HEK293 (cell line): ENCODE data around the gene HK3.

Source experiments
- CTCF ChIA-PET: fragments of 350-600 bp; formaldehyde crosslinking; extraction: SDS; loops from one replicate; lab custom pipeline; 2021; ENCODE audit warnings: antibody characterized with exemption; lab: Yijun Ruan, JAX
- POLR2A ChIA-PET: fragments of 300-600 bp; formaldehyde crosslinking; extraction: SDS; loops from one replicate; lab custom pipeline; 2020; ENCODE audit warnings: antibody characterized with exemption, inconsistent platforms; lab: Yijun Ruan, JAX
- H3K27ac ChIP-seq: fragments of 200-500 bp; sonication (Bioruptor generic); 2 replicates; pipeline ENCODE4 v1.5.1; 2014; ENCODE audit warnings: low read depth, low read length, control low read depth, inconsistent platforms; ENCODE audit errors: extremely low read depth
- H3K36me3 ChIP-seq, 2 experiments: fragments of 200-500 bp in 1 of 2; sonication (Bioruptor generic) in 1 of 2; 1 replicate in 1 of 2; 2 replicates in 1 of 2; pipeline ENCODE4 v1.5.1; 2014 to 2017; ENCODE audit warnings: inconsistent platforms in 2 of 2, low read length in 2 of 2; ENCODE audit not compliant: control insufficient read depth in 2 of 2, insufficient read depth in 1 of 2
- H3K4me1 ChIP-seq: fragments of 200-500 bp; sonication (Bioruptor generic); 2 replicates; pipeline ENCODE4 v1.5.1; 2014; ENCODE audit warnings: mild to moderate bottlenecking, low read length, inconsistent platforms; ENCODE audit not compliant: control insufficient read depth, insufficient read depth
- H3K4me3 ChIP-seq: 2 replicates; pipeline ENCODE4 v1.5.1; 2011; ENCODE audit warnings: low read depth, mild to moderate bottlenecking, control low read depth, low read length, moderate library complexity
- H3K9me3 ChIP-seq: fragments of 200-500 bp; sonication (Bioruptor generic); 2 replicates; pipeline ENCODE4 v1.5.1; 2014; ENCODE audit warnings: low read depth, low read length, inconsistent platforms; ENCODE audit not compliant: control insufficient read depth, insufficient read depth
- AEBP2 ChIP-seq: fragments of 450-650 bp; formaldehyde crosslinking; IDR thresholded peaks from 2 replicates; pipeline ENCODE4 v1.5.1; 2016; ENCODE audit warnings: missing biosample characterization, missing genetic modification characterization, borderline replicate concordance
- HIC1 ChIP-seq: fragments of 450-650 bp; formaldehyde crosslinking; IDR thresholded peaks from 2 replicates; pipeline ENCODE4 v1.5.1; 2016; ENCODE audit warnings: missing biosample characterization, missing genetic modification characterization
- REPIN1 ChIP-seq: fragments of 450-650 bp; formaldehyde crosslinking; IDR thresholded peaks from 2 replicates; pipeline ENCODE4 v1.5.1; 2017; ENCODE audit warnings: missing biosample characterization, missing genetic modification characterization, low read depth
- ZBTB7A ChIP-seq: fragments of 450-650 bp; formaldehyde crosslinking; IDR thresholded peaks from 2 replicates; pipeline ENCODE4 v1.5.1; 2016; ENCODE audit warnings: low read depth, missing biosample characterization, missing genetic modification characterization
- ZIC2 ChIP-seq: fragments of 450-650 bp; formaldehyde crosslinking; IDR thresholded peaks from 2 replicates; pipeline ENCODE4 v1.5.1; 2016; ENCODE audit warnings: missing biosample characterization, missing genetic modification characterization
- ZNF10 ChIP-seq: fragments of 450-650 bp; formaldehyde crosslinking; IDR thresholded peaks from 2 replicates; pipeline ENCODE4 v1.5.1; 2017; ENCODE audit warnings: missing biosample characterization, missing genetic modification characterization
- ZNF114 ChIP-seq: fragments of 450-650 bp; formaldehyde crosslinking; IDR thresholded peaks from 2 replicates; pipeline ENCODE4 v1.5.0; 2017; ENCODE audit warnings: missing biosample characterization, missing genetic modification characterization
- ZNF132 ChIP-seq: fragments of 450-650 bp; formaldehyde crosslinking; IDR thresholded peaks from 2 replicates; pipeline ENCODE4 v1.5.1; 2017; ENCODE audit warnings: missing biosample characterization, missing genetic modification characterization, borderline replicate concordance
- ZNF302 ChIP-seq: fragments of 450-650 bp; formaldehyde crosslinking; IDR thresholded peaks from 2 replicates; pipeline ENCODE4 v1.5.1; 2016; ENCODE audit warnings: missing biosample characterization, missing genetic modification characterization, low read depth
- ZNF341 ChIP-seq: fragments of 450-650 bp; formaldehyde crosslinking; IDR thresholded peaks from 2 replicates; pipeline ENCODE4; 2016; ENCODE audit warnings: low read depth, missing biosample characterization, missing genetic modification characterization
- ZNF362 ChIP-seq: fragments of 450-650 bp; formaldehyde crosslinking; IDR thresholded peaks from 2 replicates; pipeline ENCODE4 v1.5.1; 2016; ENCODE audit warnings: missing biosample characterization, missing genetic modification characterization
- ZNF394 ChIP-seq: fragments of 450-650 bp; formaldehyde crosslinking; IDR thresholded peaks from 2 replicates; pipeline ENCODE4 v1.5.1; 2016; ENCODE audit warnings: missing biosample characterization, missing genetic modification characterization, mild to moderate bottlenecking, moderate library complexity, borderline replicate concordance
- ZNF510 ChIP-seq: fragments of 450-650 bp; formaldehyde crosslinking; IDR thresholded peaks from 2 replicates; pipeline ENCODE4 v1.5.1; 2018; ENCODE audit warnings: mild to moderate bottlenecking, missing genetic modification characterization, missing biosample characterization; ENCODE audit not compliant: insufficient replicate concordance
- ZNF560 ChIP-seq: fragments of 450-650 bp; formaldehyde crosslinking; IDR thresholded peaks from 2 replicates; pipeline ENCODE4 v1.5.1; 2017; ENCODE audit warnings: missing biosample characterization, missing genetic modification characterization, borderline replicate concordance
- ZNF600 ChIP-seq: fragments of 450-650 bp; formaldehyde crosslinking; IDR thresholded peaks from 2 replicates; pipeline ENCODE4 v1.5.1; 2016; ENCODE audit warnings: missing biosample characterization, missing genetic modification characterization
- ZNF664 ChIP-seq: fragments of 450-650 bp; formaldehyde crosslinking; IDR thresholded peaks from 2 replicates; pipeline ENCODE4 v1.5.1; 2016; ENCODE audit warnings: missing biosample characterization, missing genetic modification characterization
- ZNF830 ChIP-seq: fragments of 450-650 bp; IDR thresholded peaks from 2 replicates; pipeline ENCODE4 v1.5.0; 2018; ENCODE audit warnings: missing biosample characterization, missing genetic modification characterization, low read depth, mild to moderate bottlenecking, moderate library complexity
- ZSCAN16 ChIP-seq: fragments of 450-650 bp; formaldehyde crosslinking; IDR thresholded peaks from 2 replicates; pipeline ENCODE4 v1.5.1; 2016; ENCODE audit warnings: missing biosample characterization, missing genetic modification characterization
- ZSCAN30 ChIP-seq: fragments of 450-650 bp; IDR thresholded peaks from 2 replicates; pipeline ENCODE4 v1.5.1; 2018; ENCODE audit warnings: missing biosample characterization, mild to moderate bottlenecking, missing genetic modification characterization, moderate library complexity
- TF ChIP-seq, protein P1 (sequence below): fragments of 450-650 bp; formaldehyde crosslinking; IDR thresholded peaks from 2 replicates; pipeline ENCODE4 v1.5.1; 2016; ENCODE audit warnings: missing biosample characterization, missing genetic modification characterization

Gene HK3

DNA sequence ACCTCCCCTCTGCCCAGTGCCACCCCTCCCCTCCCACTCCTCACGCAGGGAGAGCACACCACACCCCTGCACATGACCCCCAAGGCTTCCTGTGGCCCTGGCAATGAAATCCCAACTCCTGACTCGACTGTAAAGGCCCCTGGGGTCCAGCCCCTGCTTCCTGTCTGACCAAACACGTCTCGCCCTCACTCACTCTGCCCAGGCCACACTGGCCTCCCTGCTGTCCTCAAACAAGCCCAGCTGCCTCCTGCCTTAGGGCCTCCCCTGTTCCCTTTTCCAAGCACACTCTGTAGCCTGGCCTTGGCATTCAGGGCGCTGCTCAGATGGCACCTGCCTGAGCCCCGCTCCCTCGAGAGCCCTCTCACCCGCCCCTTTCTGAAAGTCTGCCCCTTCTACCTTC, 42.4 kb downstream of the HK3 start:
- H3K4me3 ChIP-seq: no peak overlapping the region
- no peak overlapping the region for H3K27ac ChIP-seq
- H3K36me3 ChIP-seq: no peaks in the 10 kb centered on the region
- no peaks in the 10 kb centered on the region for H3K9me3 ChIP-seq
- H3K4me1 ChIP-seq: no peaks in the 10 kb centered on the region
- ChIA-PET CTCF (no interaction called here), POLR2A (no interaction called here)
- no peak for TF ChIP-seq ZSCAN16 (tag by site-specific recombination)
- no peak for TF ChIP-seq ZNF664 (tag by site-specific recombination)
- no peak for TF ChIP-seq HIC1 (tag by site-specific recombination)
- no peak for TF ChIP-seq ZNF10 (tag by site-specific recombination)

GRCh38 chr5:176855598-176855997, 43.5 kb downstream of the HK3 start:
- CTCF ChIA-PET: interaction anchor here (0.7 kb wide), 1 partner anchor 186 kb away, joined by 3 read pairs; no protein-coding TSS in a partner anchor
- Histone ChIP-seq H3K4me1 (no peaks in the 10 kb centered on the region), H3K4me3 (no peak overlapping the region), H3K36me3 (no peaks in the 10 kb centered on the region), H3K9me3 (no peaks in the 10 kb centered on the region), H3K27ac (no peak overlapping the region)
- POLR2A ChIA-PET: no interaction called here
- TF ChIP-seq ZNF600 (no peak), ZNF394 (tag by site-specific recombination) (no peak), AEBP2 (tag by site-specific recombination) (no peak), REPIN1 (tag by site-specific recombination) (no peak), ZNF132 (no peak)

DNA sequence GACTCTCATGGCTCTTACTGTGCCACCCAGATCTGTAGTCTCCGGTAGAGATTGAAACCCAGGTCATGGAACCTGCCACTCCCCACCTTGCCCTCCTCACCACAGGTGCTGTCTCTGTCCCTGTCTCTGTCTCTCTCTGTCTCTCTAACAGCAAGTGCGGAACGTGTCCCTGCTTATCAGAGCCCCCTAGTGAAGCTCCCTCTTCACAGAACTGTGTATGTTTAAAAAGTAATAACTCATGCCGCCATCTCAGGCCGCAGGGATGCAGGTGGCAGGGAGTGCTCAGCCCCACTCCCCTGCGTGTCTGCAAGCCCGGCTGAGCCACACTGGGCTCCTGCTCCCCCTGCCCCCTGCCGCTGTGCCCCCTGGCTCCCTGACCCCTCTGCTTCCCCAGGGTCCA, 45.0 kb downstream of the HK3 start:
- ChIA-PET POLR2A (no interaction called here), CTCF (no interaction called here)
- no peak overlapping the region for H3K4me3 ChIP-seq
- no peaks in the 10 kb centered on the region for H3K9me3 ChIP-seq
- no peak overlapping the region for H3K27ac ChIP-seq
- no peaks in the 10 kb centered on the region for H3K4me1 ChIP-seq
- TF ChIP-seq ZBTB7A (tag by site-specific recombination) (no peak), ZIC2 (tag by site-specific recombination) (peak; percentile 87), ZNF302 (tag by site-specific recombination) (no peak), ZNF510 (tag by site-specific recombination) (no peak)
- H3K36me3 ChIP-seq: no peaks in the 10 kb centered on the region

DNA sequence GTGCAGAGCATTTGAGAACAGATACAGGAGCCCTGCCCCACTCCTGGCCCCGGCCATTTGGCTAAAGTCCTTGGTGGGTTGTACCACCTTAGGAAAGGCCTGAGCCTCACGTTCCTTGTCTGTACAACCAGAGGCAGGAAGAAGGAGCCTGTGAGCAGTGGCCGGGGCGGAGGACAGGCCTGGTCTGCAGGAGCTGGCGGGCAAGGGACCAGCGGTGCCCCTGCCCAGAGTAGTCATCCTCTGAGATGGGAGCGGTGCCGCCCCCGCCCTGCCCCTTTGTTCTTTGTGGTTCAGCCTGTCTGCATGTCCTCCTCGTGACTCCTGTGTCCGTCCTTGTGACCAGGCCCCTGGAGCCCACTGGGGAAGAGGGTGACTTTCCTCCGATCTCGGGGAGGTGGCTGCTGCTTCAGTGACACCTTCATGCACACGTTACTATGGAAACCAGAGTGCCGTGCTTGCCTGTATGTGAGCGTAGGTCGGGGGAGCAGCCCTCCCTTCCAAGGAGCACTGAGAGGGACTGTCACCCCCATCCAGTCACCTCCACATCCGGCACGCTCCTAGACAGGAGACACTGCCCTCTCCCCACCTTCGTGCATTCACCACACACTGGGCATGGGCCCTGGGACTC, 45.9 kb downstream of the HK3 start:
- CTCF ChIA-PET: no interaction called here
- TF ChIP-seq ZSCAN30 (no peak), ZNF114 (tag by site-specific recombination) (no peak), ZNF560 (no peak), ZNF362 (tag by site-specific recombination) (no peak), ZNF664 (tag by site-specific recombination) (no peak), ZNF830 (no peak), ZNF341 (no peak)
- TF ChIP-seq, protein P1, sequence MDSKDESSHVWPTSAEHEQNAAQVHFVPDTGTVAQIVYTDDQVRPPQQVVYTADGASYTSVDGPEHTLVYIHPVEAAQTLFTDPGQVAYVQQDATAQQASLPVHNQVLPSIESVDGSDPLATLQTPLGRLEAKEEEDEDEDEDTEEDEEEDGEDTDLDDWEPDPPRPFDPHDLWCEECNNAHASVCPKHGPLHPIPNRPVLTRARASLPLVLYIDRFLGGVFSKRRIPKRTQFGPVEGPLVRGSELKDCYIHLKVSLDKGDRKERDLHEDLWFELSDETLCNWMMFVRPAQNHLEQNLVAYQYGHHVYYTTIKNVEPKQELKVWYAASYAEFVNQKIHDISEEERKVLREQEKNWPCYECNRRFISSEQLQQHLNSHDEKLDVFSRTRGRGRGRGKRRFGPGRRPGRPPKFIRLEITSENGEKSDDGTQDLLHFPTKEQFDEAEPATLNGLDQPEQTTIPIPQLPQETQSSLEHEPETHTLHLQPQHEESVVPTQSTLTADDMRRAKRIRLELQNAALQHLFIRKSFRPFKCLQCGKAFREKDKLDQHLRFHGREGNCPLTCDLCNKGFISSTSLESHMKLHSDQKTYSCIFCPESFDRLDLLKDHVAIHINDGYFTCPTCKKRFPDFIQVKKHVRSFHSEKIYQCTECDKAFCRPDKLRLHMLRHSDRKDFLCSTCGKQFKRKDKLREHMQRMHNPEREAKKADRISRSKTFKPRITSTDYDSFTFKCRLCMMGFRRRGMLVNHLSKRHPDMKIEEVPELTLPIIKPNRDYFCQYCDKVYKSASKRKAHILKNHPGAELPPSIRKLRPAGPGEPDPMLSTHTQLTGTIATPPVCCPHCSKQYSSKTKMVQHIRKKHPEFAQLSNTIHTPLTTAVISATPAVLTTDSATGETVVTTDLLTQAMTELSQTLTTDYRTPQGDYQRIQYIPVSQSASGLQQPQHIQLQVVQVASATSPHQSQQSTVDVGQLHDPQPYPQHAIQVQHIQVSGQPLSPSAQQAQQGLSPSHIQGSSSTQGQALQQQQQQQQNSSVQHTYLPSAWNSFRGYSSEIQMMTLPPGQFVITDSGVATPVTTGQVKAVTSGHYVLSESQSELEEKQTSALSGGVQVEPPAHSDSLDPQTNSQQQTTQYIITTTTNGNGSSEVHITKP: peak; percentile 68
- POLR2A ChIA-PET: no interaction called here

More for the DNA sequence above, 45.9 kb downstream of the HK3 start:
- no peaks in the 10 kb centered on the region for H3K36me3 ChIP-seq
- H3K4me3 ChIP-seq: no peak overlapping the region
- H3K27ac ChIP-seq: no peak overlapping the region
- no peaks in the 10 kb centered on the region for H3K9me3 ChIP-seq
- H3K4me1 ChIP-seq: no peaks in the 10 kb centered on the region
